Measurements from ENCODE around the gene ZNF611.

DNA sequence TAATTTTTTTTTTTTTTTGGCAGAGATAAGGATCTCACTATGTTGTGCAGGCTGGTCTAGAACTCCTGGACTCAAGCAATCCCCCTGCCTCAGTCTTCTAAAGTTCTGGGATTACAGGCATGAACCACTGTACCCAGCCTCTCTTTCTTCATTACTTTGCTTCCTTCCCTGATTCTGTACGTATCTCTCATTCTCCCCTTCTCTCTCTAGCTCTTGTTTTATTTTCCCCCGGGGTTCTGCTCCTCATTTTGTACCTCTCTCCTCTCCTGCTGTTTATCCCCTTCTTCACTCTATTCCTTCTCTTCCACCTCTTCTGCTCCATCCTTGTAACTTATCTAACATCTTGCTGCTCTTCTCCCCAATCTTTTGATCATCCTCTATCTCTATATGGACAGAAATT lies 46.5 kb downstream of the ZNF611 start:
- TF ChIP-seq, protein P1, sequence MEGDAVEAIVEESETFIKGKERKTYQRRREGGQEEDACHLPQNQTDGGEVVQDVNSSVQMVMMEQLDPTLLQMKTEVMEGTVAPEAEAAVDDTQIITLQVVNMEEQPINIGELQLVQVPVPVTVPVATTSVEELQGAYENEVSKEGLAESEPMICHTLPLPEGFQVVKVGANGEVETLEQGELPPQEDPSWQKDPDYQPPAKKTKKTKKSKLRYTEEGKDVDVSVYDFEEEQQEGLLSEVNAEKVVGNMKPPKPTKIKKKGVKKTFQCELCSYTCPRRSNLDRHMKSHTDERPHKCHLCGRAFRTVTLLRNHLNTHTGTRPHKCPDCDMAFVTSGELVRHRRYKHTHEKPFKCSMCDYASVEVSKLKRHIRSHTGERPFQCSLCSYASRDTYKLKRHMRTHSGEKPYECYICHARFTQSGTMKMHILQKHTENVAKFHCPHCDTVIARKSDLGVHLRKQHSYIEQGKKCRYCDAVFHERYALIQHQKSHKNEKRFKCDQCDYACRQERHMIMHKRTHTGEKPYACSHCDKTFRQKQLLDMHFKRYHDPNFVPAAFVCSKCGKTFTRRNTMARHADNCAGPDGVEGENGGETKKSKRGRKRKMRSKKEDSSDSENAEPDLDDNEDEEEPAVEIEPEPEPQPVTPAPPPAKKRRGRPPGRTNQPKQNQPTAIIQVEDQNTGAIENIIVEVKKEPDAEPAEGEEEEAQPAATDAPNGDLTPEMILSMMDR (IDR thresholded peaks at IDR 0.05; ENCODE audit: insufficient read depth, low read depth, low read length): no peak
- TF ChIP-seq EZH2 (IDR thresholded peaks at IDR 0.05; ENCODE audit: insufficient read depth, low read length): no peak
